Effector CD8-positive, alpha-beta T cell (primary cell): ENCODE measurements around the gene SIK3.

Experiments
- DNase-seq: peaks from one replicate; lab custom pipeline; 2025; lab: John Stamatoyannopoulos, UW

Gene SIK3

GRCh38 chr11:116797816-116798215, 300.4 kb downstream of the SIK3 start:
- DNase-seq: no peak

- no peak for DNase-seq
Observed at GRCh38 chr11:116796548-116796947, 301.7 kb downstream of the SIK3 start.

GRCh38 chr11:116794851-116795250, 303.4 kb downstream of the SIK3 start:
- no peak for DNase-seq

GRCh38 chr11:116793772-116794097, 304.5 kb downstream of the SIK3 start:
- no peak for DNase-seq
